T-cell (primary cell): ENCODE data around the gene PCDH9. TPM values are rescaled to one million over a fixed set of nuclear protein-coding genes. Genes with fewer than 3 reads are reported as not detected.

Source experiments
- ATAC-seq, 4 experiments: fragments of 200-7000 bp in 3 of 4; fragments of 150-1000 bp in 1 of 4; cut with Tn5 transposase; replicated peaks in 1 of 4; 1 replicate in 3 of 4; 2 replicates in 1 of 4; pipeline ENCODE4 v1.10.0; 2021; ENCODE audit warnings: moderate library complexity in 3 of 4, mild to moderate bottlenecking in 2 of 4, moderate number of reproducible peaks in 1 of 4
- CTCF ChIA-PET, 2 donors: fragments of 300-600 bp; sonication (Branson Sonifier 250); formaldehyde crosslinking; loops; one replicate each; lab custom pipeline; 2022; ENCODE audit warnings: antibody characterized with exemption in 2 of 2; lab: Charles Lee
- POLR2A ChIA-PET, 2 donors: fragments of 300-600 bp; sonication (Branson Sonifier 250); formaldehyde crosslinking; loops; one replicate each; lab custom pipeline; 2022; ENCODE audit warnings: antibody characterized with exemption in 2 of 2; lab: Charles Lee
- DNase-seq, 35 experiments: peaks; one replicate each; pipeline versions ENCODE4 v3.0.0 to v3.0.0-alpha.2; 2013 to 2023
- H3K27ac ChIP-seq: one replicate; pipeline ENCODE4 v1.5.1; 2013; ENCODE audit warnings: low read length
- H3K27me3 ChIP-seq, 2 experiments: replicated peaks in 1 of 2; 1 replicate in 1 of 2; 2 replicates in 1 of 2; pipeline versions ENCODE4 v1.6.1 to v1.7.0; 2013; ENCODE audit warnings: low read length in 1 of 2, mixed read lengths in 1 of 2; ENCODE audit not compliant: control insufficient read depth in 2 of 2, insufficient read depth in 2 of 2; ENCODE audit errors: extremely low read depth in 1 of 2
- H3K36me3 ChIP-seq, 2 donors: 1 replicate in 1 of 2; 2 replicates in 1 of 2; pipeline versions ENCODE4 v1.6.1 to v1.7.0; 2013; ENCODE audit warnings: low read length in 1 of 2; ENCODE audit not compliant: control insufficient read depth in 2 of 2, insufficient read depth in 1 of 2; ENCODE audit errors: extremely low read depth in 1 of 2
- H3K4me1 ChIP-seq, 2 experiments: 1 replicate in 1 of 2; 2 replicates in 1 of 2; pipeline versions ENCODE4 v1.6.1 to v1.7.0; 2013; ENCODE audit warnings: low read length in 2 of 2, mixed read lengths in 1 of 2; ENCODE audit not compliant: insufficient read depth in 2 of 2, control insufficient read depth in 1 of 2; ENCODE audit errors: extremely low read depth in 1 of 2
- H3K4me3 ChIP-seq, 2 donors: 1 replicate in 1 of 2; 2 replicates in 1 of 2; pipeline versions ENCODE4 v1.5.1 to v1.7.0; 2013; ENCODE audit warnings: mild to moderate bottlenecking in 2 of 2, low read length in 1 of 2, moderate library complexity in 1 of 2; ENCODE audit not compliant: control insufficient read depth in 1 of 2; ENCODE audit errors: extremely low read depth in 1 of 2
- H3K9me3 ChIP-seq: 2 replicates; pipeline ENCODE4 v1.7.0; 2013
- H3K27ac Mint-ChIP-seq, 2 donors: one replicate each; pipeline ENCODE4 v1.8.0; 2020 to 2021; ENCODE audit warnings: mild to moderate bottlenecking in 2 of 2, mixed read lengths in 2 of 2
- H3K27me3 Mint-ChIP-seq, 2 donors: one replicate each; pipeline ENCODE4 v1.8.0; 2021 to 2022; ENCODE audit warnings: mixed read lengths in 2 of 2
- H3K36me3 Mint-ChIP-seq: one replicate; pipeline ENCODE4 v1.8.0; 2021; ENCODE audit warnings: mixed read lengths
- H3K4me1 Mint-ChIP-seq, 3 donors: one replicate each; pipeline ENCODE4 v1.8.0; 2020 to 2022; ENCODE audit warnings: mixed read lengths in 3 of 3, mild to moderate bottlenecking in 1 of 3
- H3K4me3 Mint-ChIP-seq, 3 donors: one replicate each; pipeline ENCODE4 v1.8.0; 2020 to 2022; ENCODE audit warnings: mild to moderate bottlenecking in 3 of 3, mixed read lengths in 3 of 3, moderate library complexity in 3 of 3
- H3K9me3 Mint-ChIP-seq, 3 donors: one replicate each; pipeline ENCODE4 v1.8.0; 2020 to 2022; ENCODE audit warnings: mixed read lengths in 3 of 3
- WGBS: methylation state at CpG from one replicate; pipeline ENCODE4 v1.1.5; 2013; ENCODE audit warnings: missing lambda C conversion rate; ENCODE audit not compliant: insufficient coverage; 5-methylcytosine and 5-hydroxymethylcytosine counted together
- total RNA-seq, 35 experiments: library from RNA in 6 of 35; stranded (reverse) in 6 of 35; fragments of 120-200 nt in 1 of 35; gene quantifications; one replicate each; pipeline versions ENCODE4 v1.2.1 to v1.2.4 and lab custom pipeline; 2013 to 2026

The PCDH9 gene
- total RNA-seq, 5 donors from 2014 or later (not counting 1 experiment from before 2014, with no cell fraction given): 0.38 to 1.3 (median 0.53) TPM

DNA sequence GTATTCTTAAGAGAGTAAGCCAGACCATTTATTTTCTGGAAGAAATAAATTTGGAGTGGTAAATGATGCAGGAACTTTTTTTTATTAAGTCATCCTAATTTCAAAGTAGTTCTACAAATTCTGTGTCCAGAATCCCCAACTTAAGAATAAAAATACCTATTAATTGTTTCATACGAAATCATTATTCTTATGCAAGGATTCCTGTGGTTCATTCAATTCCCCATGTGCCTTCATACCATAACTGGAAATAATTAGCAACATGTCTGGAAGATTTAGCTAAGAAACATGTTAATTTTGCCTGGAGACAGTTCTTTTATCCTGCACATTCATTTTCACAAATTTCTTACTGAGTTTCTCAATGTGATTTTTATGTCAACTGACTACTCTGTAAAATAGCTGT, 408.6 kb downstream of the PCDH9 start:
- Mint-ChIP-seq H3K36me3 (no peaks in the 10 kb centered on the region), H3K9me3 (peaks cover 0 to 5% (median 0%) of the 10 kb centered on the region in 3 donors), H3K27ac (no peak overlapping the region), H3K4me1 (no peaks in the 10 kb centered on the region), H3K4me3 (no peak overlapping the region), H3K27me3 (no peaks in the 10 kb centered on the region)
- Histone ChIP-seq H3K4me1 (no peaks in the 10 kb centered on the region), H3K36me3 (no peaks in the 10 kb centered on the region), H3K27ac (no peak overlapping the region), H3K4me3 (no peak overlapping the region), H3K27me3 (no peaks in the 10 kb centered on the region), H3K9me3 (no peaks in the 10 kb centered on the region)
- WGBS: no CpG with 5 or more reads among the region's 1 CpG
- CTCF ChIA-PET: no interaction called here
- POLR2A ChIA-PET: no interaction called here
- DNase-seq: no peak
- no peak for ATAC-seq

DNA sequence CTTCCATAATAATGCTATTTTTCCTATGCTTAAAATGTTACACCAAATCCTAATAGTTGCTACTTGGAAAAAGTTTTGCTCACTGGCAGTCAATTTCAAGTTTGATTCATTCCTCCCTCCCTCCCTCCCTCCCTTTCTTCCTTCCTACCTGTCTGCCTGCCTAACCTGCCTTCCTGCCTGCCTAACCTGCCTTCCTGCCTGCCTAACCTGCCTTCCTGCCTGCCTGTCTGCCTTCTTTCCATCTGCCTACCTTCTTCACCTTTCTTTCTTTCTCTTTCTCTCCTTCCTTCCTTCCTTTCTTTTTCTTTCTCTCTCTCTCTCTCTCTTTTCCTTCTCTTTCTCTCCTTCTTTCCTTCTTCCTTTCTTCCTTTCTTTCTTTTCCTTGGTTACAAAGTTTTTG, 418.7 kb downstream of the PCDH9 start:
- CTCF ChIA-PET: no interaction called here
- H3K4me1 ChIP-seq: no peaks in the 10 kb centered on the region
- DNase-seq (no peak), ATAC-seq (no peak)
- H3K4me3 ChIP-seq: no peak overlapping the region
- Mint-ChIP-seq H3K27ac (no peak overlapping the region), H3K9me3 (peaks cover 13 to 25% (median 15%) of the 10 kb centered on the region in 3 donors), H3K27me3 (no peaks in the 10 kb centered on the region), H3K4me3 (no peak overlapping the region), H3K36me3 (no peaks in the 10 kb centered on the region), H3K4me1 (no peaks in the 10 kb centered on the region)
- H3K27ac ChIP-seq: no peak overlapping the region
- no peaks in the 10 kb centered on the region for H3K27me3 ChIP-seq
- H3K9me3 ChIP-seq: no peaks in the 10 kb centered on the region
- POLR2A ChIA-PET: no interaction called here
- no peaks in the 10 kb centered on the region for H3K36me3 ChIP-seq

DNA sequence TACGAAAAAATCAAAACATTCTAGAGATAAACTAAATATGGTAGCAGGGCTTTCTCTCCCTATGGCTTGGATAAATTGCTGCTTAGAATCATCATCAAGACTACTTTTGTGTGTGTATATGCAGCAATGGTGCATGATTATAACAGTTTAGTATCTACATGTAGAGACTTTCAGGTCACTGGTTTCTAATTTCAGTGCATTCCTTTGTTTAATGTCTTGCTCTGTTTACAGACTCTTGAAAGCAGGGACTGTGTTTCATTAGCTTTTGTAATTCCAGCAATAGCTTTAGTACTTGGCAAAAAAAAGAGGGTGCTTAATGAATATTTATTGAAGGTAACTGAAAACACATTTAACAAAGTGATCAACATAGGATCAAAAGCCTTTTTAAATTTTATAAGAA, 420.7 kb downstream of the PCDH9 start:
- Histone ChIP-seq H3K4me1 (no peaks in the 10 kb centered on the region), H3K4me3 (no peak overlapping the region), H3K9me3 (no peaks in the 10 kb centered on the region), H3K27me3 (no peaks in the 10 kb centered on the region), H3K27ac (no peak overlapping the region), H3K36me3 (no peaks in the 10 kb centered on the region)
- no peak for ATAC-seq
- Mint-ChIP-seq H3K9me3 (peaks cover 13 to 25% (median 16%) of the 10 kb centered on the region in 3 donors), H3K36me3 (no peaks in the 10 kb centered on the region), H3K4me3 (no peak overlapping the region), H3K27me3 (no peaks in the 10 kb centered on the region), H3K27ac (no peak overlapping the region), H3K4me1 (no peaks in the 10 kb centered on the region)
- no CpG with 5 or more reads among the region's 1 CpG for WGBS
- CTCF ChIA-PET: no interaction called here
- POLR2A ChIA-PET: no interaction called here
- DNase-seq: no peak

DNA sequence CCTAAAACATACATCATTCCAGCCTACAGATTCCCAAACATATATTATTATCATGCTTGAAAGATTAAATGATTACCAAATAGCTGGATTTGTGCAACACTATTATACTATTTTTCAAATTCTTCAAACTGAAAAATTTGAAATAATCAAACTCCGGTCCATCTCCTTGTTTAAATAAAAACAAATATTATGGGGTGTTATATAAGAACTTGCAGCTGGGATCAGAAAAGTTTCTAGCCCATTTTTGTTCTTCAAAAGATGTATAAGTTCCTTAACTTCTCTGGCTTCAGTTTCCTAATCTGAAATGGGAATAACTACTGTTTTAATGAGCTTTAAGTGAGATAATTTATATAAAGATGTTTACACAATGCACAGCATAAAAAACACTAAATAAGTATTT, 422.9 kb downstream of the PCDH9 start:
- H3K27ac Mint-ChIP-seq: no peak overlapping the region

DNA sequence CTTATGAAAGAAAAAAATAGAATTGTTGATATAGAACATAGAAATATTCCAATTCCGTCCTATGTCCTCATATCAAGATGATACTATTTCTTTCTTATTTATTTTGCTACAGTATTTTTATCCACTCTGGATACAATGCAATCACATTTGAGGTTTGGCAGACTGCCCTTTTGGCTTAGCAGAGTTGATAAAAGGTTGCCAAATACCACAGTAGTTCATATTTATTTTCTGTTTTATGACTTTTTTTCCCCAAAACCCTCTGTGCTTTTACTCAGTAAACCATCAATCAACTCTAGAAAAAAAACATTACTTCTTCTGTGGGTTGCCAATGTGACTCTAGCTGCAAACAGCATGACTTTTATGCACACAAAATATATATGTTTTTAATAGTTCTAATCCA, 424.5 kb downstream of the PCDH9 start:
- Histone ChIP-seq H3K9me3 (no peaks in the 10 kb centered on the region), H3K36me3 (no peaks in the 10 kb centered on the region), H3K4me1 (no peaks in the 10 kb centered on the region), H3K27me3 (no peaks in the 10 kb centered on the region), H3K4me3 (no peak overlapping the region), H3K27ac (no peak overlapping the region)
- Mint-ChIP-seq H3K27ac (no peak overlapping the region), H3K36me3 (no peaks in the 10 kb centered on the region), H3K9me3 (peaks cover 6 to 8% (median 6%) of the 10 kb centered on the region in 3 donors), H3K27me3 (no peaks in the 10 kb centered on the region), H3K4me3 (no peak overlapping the region), H3K4me1 (no peaks in the 10 kb centered on the region)
- DNase-seq (no peak), ATAC-seq (no peak)
- POLR2A ChIA-PET: no interaction called here
- no CpG with 5 or more reads among the region's 1 CpG for WGBS
- CTCF ChIA-PET: no interaction called here

More for the DNA sequence above, 422.9 kb downstream of the PCDH9 start:
- no peak for DNase-seq
- Mint-ChIP-seq H3K9me3 (peaks cover 9 to 17% (median 10%) of the 10 kb centered on the region in 3 donors), H3K27me3 (no peaks in the 10 kb centered on the region), H3K4me1 (no peaks in the 10 kb centered on the region), H3K36me3 (no peaks in the 10 kb centered on the region), H3K4me3 (no peak overlapping the region)
- H3K9me3 ChIP-seq: no peaks in the 10 kb centered on the region
- H3K4me3 ChIP-seq: no peak overlapping the region
- H3K27me3 ChIP-seq: no peaks in the 10 kb centered on the region
- no peak for ATAC-seq
- H3K27ac ChIP-seq: no peak overlapping the region
- POLR2A ChIA-PET: no interaction called here
- no CpG with 5 or more reads among the region's 1 CpG for WGBS
- CTCF ChIA-PET: no interaction called here
- H3K36me3 ChIP-seq: no peaks in the 10 kb centered on the region
- H3K4me1 ChIP-seq: no peaks in the 10 kb centered on the region

DNA sequence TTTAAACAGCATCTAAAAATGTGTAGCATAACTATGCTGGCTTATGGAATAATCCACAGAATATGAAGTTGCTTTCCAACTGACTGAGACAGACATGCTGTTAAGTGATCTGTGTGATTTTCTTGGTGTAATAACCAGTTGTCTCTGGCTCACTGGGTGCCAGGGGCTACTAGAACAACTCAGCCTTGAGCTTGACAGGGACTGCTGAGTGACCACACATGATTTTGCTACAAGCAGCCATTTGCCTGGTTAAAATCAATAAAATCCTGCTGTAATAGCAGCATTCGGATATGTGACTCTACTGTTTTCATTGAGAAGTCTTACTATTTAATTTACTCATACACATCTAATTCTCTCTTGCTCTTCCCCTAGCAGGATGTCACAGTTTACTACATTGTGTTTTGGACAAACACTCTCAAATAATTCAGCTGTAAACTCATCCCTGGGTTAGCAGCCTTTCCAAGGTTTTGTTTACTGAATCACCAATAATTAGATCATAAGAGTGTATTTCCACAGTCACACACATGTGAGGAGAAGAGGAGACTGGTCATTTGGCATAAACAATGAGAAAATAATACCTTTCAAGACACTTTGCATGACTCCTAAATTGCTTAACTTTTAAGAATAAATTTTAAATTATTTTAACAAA, 426.2 kb downstream of the PCDH9 start:
- Histone ChIP-seq H3K27me3 (no peaks in the 10 kb centered on the region), H3K36me3 (no peaks in the 10 kb centered on the region), H3K4me3 (no peak overlapping the region), H3K27ac (no peak overlapping the region), H3K9me3 (no peaks in the 10 kb centered on the region), H3K4me1 (no peaks in the 10 kb centered on the region)
- peaks cover 6 to 8% (median 6%) of the 10 kb centered on the region in 3 donors for H3K9me3 Mint-ChIP-seq
- ChIA-PET POLR2A (no interaction called here), CTCF (no interaction called here)
- no peak overlapping the region for H3K4me3 Mint-ChIP-seq
- H3K27me3 Mint-ChIP-seq: no peaks in the 10 kb centered on the region
- H3K27ac Mint-ChIP-seq: no peak overlapping the region
- no peak for DNase-seq
- WGBS: 60% methylated on average over 1 of the region's 1 CpG
- no peak for ATAC-seq
- no peaks in the 10 kb centered on the region for H3K4me1 Mint-ChIP-seq
- H3K36me3 Mint-ChIP-seq: no peaks in the 10 kb centered on the region
